SW480 (cell line): ENCODE data around the gene CDCA3.
"Not testable (repeated sequence)": the region's sequence is repeated elsewhere in the genome, so short reads cannot be mapped to it uniquely, and the experiment has no call there.

Experiments
- DNase-seq: peaks from one replicate; pipeline ENCODE4 v3.0.0-alpha.2; 2016; ENCODE audit warnings: low spot score

CDCA3 gene

GRCh38 chr12:6851153-6851920, at the start of gene CDCA3:
Gene CDCA3 (minus strand): TSS chr12:6851286. CDS start chr12:6850952, 334 bp downstream.
- DNase-seq: peak; percentile 100

GRCh38 chr12:6899837-6900519, 48.9 kb upstream of the CDCA3 start:
- peak; percentile 34 for DNase-seq

GRCh38 chr12:6899427-6899826, 48.3 kb upstream of the CDCA3 start:
- no peak for DNase-seq

GRCh38 chr12:6896846-6897435, 45.9 kb upstream of the CDCA3 start:
- no peak for DNase-seq

GRCh38 chr12:6894321-6894720, 43.2 kb upstream of the CDCA3 start:
- no peak for DNase-seq

- DNase-seq: not testable (repeated sequence)
Measured at GRCh38 chr12:6892683-6893082, 41.6 kb upstream of the CDCA3 start.

GRCh38 chr12:6891646-6892001, 40.5 kb upstream of the CDCA3 start:
- DNase-seq: no peak

- DNase-seq: peak; percentile 98
Measured at GRCh38 chr12:6890789-6891645, 39.9 kb upstream of the CDCA3 start.

GRCh38 chr12:6889775-6890573, 38.9 kb upstream of the CDCA3 start:
- not testable (repeated sequence) for DNase-seq

GRCh38 chr12:6888794-6889193, 37.7 kb upstream of the CDCA3 start:
- not testable (repeated sequence) for DNase-seq

- DNase-seq: no peak
Measured at GRCh38 chr12:6888360-6888759, 37.3 kb upstream of the CDCA3 start.

GRCh38 chr12:6887460-6887859, 36.4 kb upstream of the CDCA3 start:
- no peak for DNase-seq

- DNase-seq: not testable (repeated sequence)
Measured at GRCh38 chr12:6886206-6886999, 35.3 kb upstream of the CDCA3 start.

GRCh38 chr12:6884539-6884938, 33.5 kb upstream of the CDCA3 start:
- DNase-seq: no peak

- DNase-seq: no peak
Measured at GRCh38 chr12:6883683-6884082, 32.6 kb upstream of the CDCA3 start.

- no peak for DNase-seq
Measured at GRCh38 chr12:6883252-6883651, 32.2 kb upstream of the CDCA3 start.

- DNase-seq: not testable (repeated sequence)
Measured at GRCh38 chr12:6879824-6880223, 28.7 kb upstream of the CDCA3 start.

- DNase-seq: not testable (repeated sequence)
Measured at GRCh38 chr12:6874015-6874368, 22.9 kb upstream of the CDCA3 start.

GRCh38 chr12:6873094-6874014, 22.3 kb upstream of the CDCA3 start, which contains the start of gene SPSB2:
Gene SPSB2 (minus strand): TSS chr12:6873303. CDS start chr12:6872901, 402 bp downstream.
- peak; percentile 98 for DNase-seq
